Measurements from ENCODE around the gene SPNS2.

GRCh38 chr17:4523946-4524345, 25.3 kb downstream of the SPNS2 start:
- TF ChIP-seq CTCF (IDR thresholded peaks at IDR 0.05): no peak
- no peak for TF ChIP-seq POLR2AphosphoS5 (IDR thresholded peaks at IDR 0.05; ENCODE audit: insufficient read depth in 1 of 2, low read depth in 1 of 2)

Measured in vagina (tissue), 2 donors.